ENCODE data around the gene ARF1. TPM values are rescaled to one million over a fixed set of nuclear protein-coding genes. Genes with fewer than 3 reads are reported as not detected.

The ARF1 gene
- total RNA-seq, 4 donors from 2014 or later: 378 to 457 (median 410) TPM

GRCh38 chr1:228072658-228073043, 9.9 kb upstream of the ARF1 start:
- Histone ChIP-seq H3K4me1 (peaks cover 0 to 3% of the 10 kb centered on the region in 2 donors), H3K9me3 (no peaks in the 10 kb centered on the region), H3K4me3 (replicated peaks in 1 of 3) (no peak overlapping the region), H3K36me3 (no peaks in the 10 kb centered on the region), H3K27ac (no peak overlapping the region), H3K27me3 (no peaks in the 10 kb centered on the region)
- TF ChIP-seq CTCF (IDR thresholded peaks at IDR 0.05): no peak
- no peak for TF ChIP-seq POLR2A (IDR thresholded peaks at IDR 0.05)
- WGBS, 2 donors: 71 to 76% methylated on average over 4 to 5 of the region's 5 CpGs
- no peak for DNase-seq
- intact Hi-C loops (cut with DNase I): no loop called here

- intact Hi-C loops (cut with DNase I): no loop called here
- H3K27me3 ChIP-seq: no peaks in the 10 kb centered on the region
- TF ChIP-seq POLR2A (IDR thresholded peaks at IDR 0.05): no peak
- TF ChIP-seq CTCF (IDR thresholded peaks at IDR 0.05): no peak
- WGBS, 2 donors: 75 to 76% methylated on average over 17 to 22 of the region's 23 CpGs
- no peaks in the 10 kb centered on the region for H3K36me3 ChIP-seq
- no peak overlapping the region for H3K27ac ChIP-seq
- H3K4me1 ChIP-seq: peaks cover 0 to 3% of the 10 kb centered on the region in 2 donors
- H3K9me3 ChIP-seq: no peaks in the 10 kb centered on the region
- H3K4me3 ChIP-seq (replicated peaks in 1 of 3): no peak overlapping the region
- no peak for DNase-seq
These were observed 9.2 kb upstream of the ARF1 start for GRCh38 chr1:228073061-228073856.

- Histone ChIP-seq H3K4me1 (peaks cover 0 to 9% of the 10 kb centered on the region in 2 donors), H3K36me3 (no peaks in the 10 kb centered on the region), H3K4me3 (replicated peaks in 1 of 3) (no peak overlapping the region), H3K27me3 (no peaks in the 10 kb centered on the region), H3K27ac (no peak overlapping the region), H3K9me3 (no peaks in the 10 kb centered on the region)
- 35 to 50% methylated on average over 9 to 16 of the region's 16 CpGs for WGBS, 2 donors
- TF ChIP-seq CTCF (IDR thresholded peaks at IDR 0.05) (peak in 1 of 6 experiments; percentile 7), POLR2A (IDR thresholded peaks at IDR 0.05) (no peak)
- intact Hi-C loops (cut with DNase I): no loop called here
- peak in 1 of 2 donors; percentile 31 for DNase-seq
These were observed 8.5 kb upstream of the ARF1 start for GRCh38 chr1:228073857-228074545.

- TF ChIP-seq CTCF (IDR thresholded peaks at IDR 0.05): no peak
- no peak for TF ChIP-seq POLR2A (IDR thresholded peaks at IDR 0.05)
- H3K36me3 ChIP-seq: no peaks in the 10 kb centered on the region
- no peak overlapping the region for H3K4me3 ChIP-seq (replicated peaks in 1 of 3)
- no peaks in the 10 kb centered on the region for H3K27me3 ChIP-seq
- intact Hi-C loops (cut with DNase I): no loop called here
- H3K9me3 ChIP-seq: no peaks in the 10 kb centered on the region
- DNase-seq: no peak
- peaks cover 0 to 10% of the 10 kb centered on the region in 2 donors for H3K4me1 ChIP-seq
- WGBS, 2 donors: 31 to 43% methylated on average over 15 to 17 of the region's 18 CpGs
- H3K27ac ChIP-seq: no peak overlapping the region
These were observed 7.4 kb upstream of the ARF1 start for GRCh38 chr1:228074954-228075730.
